Keratinocyte (primary cell): ENCODE results near the gene BICD2. TPM values are rescaled to one million over a fixed set of nuclear protein-coding genes. Genes with fewer than 3 reads are reported as not detected.

ENCODE experiments used
- DNase-seq: peaks from one replicate; pipeline ENCODE4 v3.0.0-alpha.2; 2011; ENCODE audit warnings: low read depth, missing footprints, low spot score
- FAIRE-seq: peaks from 2 replicates; lab custom pipeline; 2011; peaks lifted over from hg19 to GRCh38; lab: Jason Lieb, UNC
- H2AFZ ChIP-seq: 2 replicates; pipeline ENCODE4 v1.6.0; 2012; ENCODE audit warnings: low read length, control low read depth, inconsistent platforms; ENCODE audit not compliant: control insufficient read depth
- H3K27ac ChIP-seq: 2 replicates; pipeline ENCODE4 v1.5.1; 2011; ENCODE audit warnings: low read length; ENCODE audit not compliant: control insufficient read depth, insufficient read depth
- H3K27me3 ChIP-seq: 3 replicates; pipeline ENCODE4 v1.6.0; 2011; ENCODE audit warnings: low read length; ENCODE audit not compliant: control insufficient read depth, insufficient read depth; ENCODE audit errors: extremely low read depth
- H3K36me3 ChIP-seq, 2 experiments: 2 replicates in 1 of 2; 3 replicates in 1 of 2; pipeline ENCODE4 v1.5.1; 2011; ENCODE audit warnings: low read length in 2 of 2, mild to moderate bottlenecking in 1 of 2; ENCODE audit not compliant: control insufficient read depth in 2 of 2, insufficient read depth in 2 of 2; ENCODE audit errors: extremely low read depth in 1 of 2
- H3K4me1 ChIP-seq: 3 replicates; pipeline ENCODE4 v1.5.1; 2011; ENCODE audit warnings: low read length; ENCODE audit not compliant: control insufficient read depth, insufficient read depth; ENCODE audit errors: extremely low read depth
- H3K4me2 ChIP-seq: 3 replicates; pipeline ENCODE4 v1.6.0; 2011; ENCODE audit warnings: low read depth, low read length; ENCODE audit not compliant: control insufficient read depth, insufficient read depth; ENCODE audit errors: extremely low read depth
- H3K4me3 ChIP-seq, 3 experiments: fragments of 200-600 bp in 1 of 3; sonication (generic) in 1 of 3; 2 replicates in 2 of 3; 3 replicates in 1 of 3; pipeline ENCODE4 v1.5.1; 2011 to 2016; ENCODE audit warnings: low read length in 3 of 3, mild to moderate bottlenecking in 3 of 3, control low read depth in 2 of 3, inconsistent platforms in 1 of 3, low read depth in 1 of 3, mixed read lengths in 1 of 3, mixed run types in 1 of 3, moderate library complexity in 1 of 3; ENCODE audit not compliant: control insufficient read depth in 2 of 3, insufficient read depth in 2 of 3; ENCODE audit errors: extremely low read depth in 1 of 3
- H3K79me2 ChIP-seq: 2 replicates; pipeline ENCODE4 v1.6.0; 2012; ENCODE audit warnings: low read length; ENCODE audit not compliant: control insufficient read depth, insufficient read depth
- H3K9ac ChIP-seq: 3 replicates; pipeline ENCODE4 v1.6.0; 2011; ENCODE audit warnings: low read length; ENCODE audit not compliant: control insufficient read depth, insufficient read depth; ENCODE audit errors: extremely low read depth
- H3K9me1 ChIP-seq: 3 replicates; pipeline ENCODE4 v1.6.0; 2011; ENCODE audit warnings: low read length; ENCODE audit not compliant: control insufficient read depth, insufficient read depth; ENCODE audit errors: extremely low read depth
- H3K9me3 ChIP-seq: 2 replicates; pipeline ENCODE4 v1.5.1; 2012; ENCODE audit warnings: low read depth, low read length; ENCODE audit not compliant: control insufficient read depth
- H4K20me1 ChIP-seq: 3 replicates; pipeline ENCODE4 v1.6.0; 2011; ENCODE audit warnings: low read length; ENCODE audit not compliant: control insufficient read depth, insufficient read depth; ENCODE audit errors: extremely low read depth
- EZH2 ChIP-seq: IDR thresholded peaks from one replicate; pipeline ENCODE4 v1.6.1; 2012; ENCODE audit warnings: inconsistent platforms, mild to moderate bottlenecking, low read length, moderate library complexity
- dilution Hi-C: fragments of 300-500 bp; cut with MboI; formaldehyde crosslinking; loops from one replicate; pipeline ENCODE4 v1.7.0; 2020; ENCODE audit warnings: low sequenced_read_pairs; ENCODE audit not compliant: extremely low pct_ligation_motif_present
- polyA plus RNA-seq, 5 experiments: library from polyadenylated mRNA; depleted of rRNA in 3 of 5; stranded (reverse) in 3 of 5; stranded (forward) in 1 of 5; unstranded in 1 of 5; fragments of >200 nt; gene quantifications; 1 replicate in 1 of 5; 2 replicates in 3 of 5; 3 replicates in 1 of 5; pipeline versions ENCODE4 v1.2.1 to v1.2.3, GENCODE V29; 2011 to 2012; ENCODE audit warnings: missing spikeins in 2 of 5, low read depth in 1 of 5, low replicate concordance in 1 of 5
- TF ChIP-seq, protein P1 (sequence below), 3 experiments: IDR thresholded peaks in 1 of 3; conservative IDR thresholded peaks in 1 of 3; optimal IDR thresholded peaks in 1 of 3; 2 replicates in 2 of 3; 3 replicates in 1 of 3; pipeline versions ENCODE3 to v1.5.1; 2011; ENCODE audit warnings: low read length in 3 of 3, mild to moderate bottlenecking in 3 of 3, moderate library complexity in 2 of 3, control low read depth in 1 of 3, inconsistent platforms in 1 of 3; ENCODE audit not compliant: insufficient read depth in 2 of 3; ENCODE audit errors: extremely low read depth in 1 of 3

BICD2 gene
- polyA plus RNA-seq, 1 donor (not counting 4 experiments of a cell fraction or from before 2014, with no cell fraction given) = 41.9 TPM

DNA sequence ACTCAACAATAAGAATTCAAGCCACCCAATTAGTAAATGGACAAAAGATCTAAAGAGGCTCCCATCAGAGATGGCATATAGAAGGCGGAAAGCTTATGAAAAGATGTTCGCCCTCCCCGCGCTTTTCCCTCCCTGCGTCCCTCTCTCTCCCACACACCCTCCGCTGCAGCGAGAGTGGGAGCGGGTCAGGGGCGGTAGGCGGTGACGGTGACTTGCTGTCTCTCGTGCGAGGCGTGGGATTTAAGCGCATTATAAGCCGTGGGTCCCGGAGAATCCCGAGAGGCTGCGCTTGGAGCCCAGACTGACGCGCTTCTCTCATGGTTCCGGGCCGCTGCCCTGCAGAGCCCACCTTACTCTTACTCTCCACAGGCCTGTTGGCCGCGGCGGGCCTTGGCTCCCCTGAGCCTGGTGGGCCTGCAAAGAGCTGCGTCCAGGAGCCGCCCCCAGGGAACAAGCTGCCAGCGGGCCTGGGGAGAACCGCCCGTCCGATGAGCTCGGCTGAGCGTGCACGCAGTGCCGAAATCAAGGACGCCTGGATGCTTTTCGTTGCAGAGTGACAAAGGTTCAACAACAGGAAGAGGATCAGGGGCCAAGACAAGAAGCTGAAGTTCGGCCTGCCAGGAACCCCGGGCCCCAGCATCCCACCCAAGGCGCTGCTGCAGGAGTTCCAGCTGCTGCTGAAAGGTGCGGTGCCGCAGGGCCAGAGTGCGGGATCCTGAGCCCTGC is 42.6 kb upstream of the BICD2 start:
- Histone ChIP-seq H3K36me3 (no peaks in the 10 kb centered on the region), H3K9me1 (no peaks in the 10 kb centered on the region), H3K27ac (no peak overlapping the region), H2AFZ (no peak overlapping the region), H3K4me1 (no peaks in the 10 kb centered on the region), H4K20me1 (no peaks in the 10 kb centered on the region), H3K9ac (no peak overlapping the region), H3K4me3 (no peak overlapping the region), H3K27me3 (peaks cover 51% of the 10 kb centered on the region), H3K9me3 (no peaks in the 10 kb centered on the region), H3K4me2 (peak overlapping the region; percentile 22), H3K79me2 (no peaks in the 10 kb centered on the region)
- FAIRE-seq (no peak), DNase-seq (no peak)
- dilution Hi-C loops = no loop called here
- no peak for TF ChIP-seq EZH2
- TF ChIP-seq, protein P1, sequence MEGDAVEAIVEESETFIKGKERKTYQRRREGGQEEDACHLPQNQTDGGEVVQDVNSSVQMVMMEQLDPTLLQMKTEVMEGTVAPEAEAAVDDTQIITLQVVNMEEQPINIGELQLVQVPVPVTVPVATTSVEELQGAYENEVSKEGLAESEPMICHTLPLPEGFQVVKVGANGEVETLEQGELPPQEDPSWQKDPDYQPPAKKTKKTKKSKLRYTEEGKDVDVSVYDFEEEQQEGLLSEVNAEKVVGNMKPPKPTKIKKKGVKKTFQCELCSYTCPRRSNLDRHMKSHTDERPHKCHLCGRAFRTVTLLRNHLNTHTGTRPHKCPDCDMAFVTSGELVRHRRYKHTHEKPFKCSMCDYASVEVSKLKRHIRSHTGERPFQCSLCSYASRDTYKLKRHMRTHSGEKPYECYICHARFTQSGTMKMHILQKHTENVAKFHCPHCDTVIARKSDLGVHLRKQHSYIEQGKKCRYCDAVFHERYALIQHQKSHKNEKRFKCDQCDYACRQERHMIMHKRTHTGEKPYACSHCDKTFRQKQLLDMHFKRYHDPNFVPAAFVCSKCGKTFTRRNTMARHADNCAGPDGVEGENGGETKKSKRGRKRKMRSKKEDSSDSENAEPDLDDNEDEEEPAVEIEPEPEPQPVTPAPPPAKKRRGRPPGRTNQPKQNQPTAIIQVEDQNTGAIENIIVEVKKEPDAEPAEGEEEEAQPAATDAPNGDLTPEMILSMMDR (optimal IDR thresholded peaks at IDR 0.05 in 1 of 3, IDR thresholded peaks at IDR 0.05 in 1 of 3, conservative IDR thresholded peaks at IDR 0.05 in 1 of 3; ENCODE audit: extremely low read depth in 1 of 3, insufficient read depth in 2 of 3, low read length in 3 of 3) = no peak

DNA sequence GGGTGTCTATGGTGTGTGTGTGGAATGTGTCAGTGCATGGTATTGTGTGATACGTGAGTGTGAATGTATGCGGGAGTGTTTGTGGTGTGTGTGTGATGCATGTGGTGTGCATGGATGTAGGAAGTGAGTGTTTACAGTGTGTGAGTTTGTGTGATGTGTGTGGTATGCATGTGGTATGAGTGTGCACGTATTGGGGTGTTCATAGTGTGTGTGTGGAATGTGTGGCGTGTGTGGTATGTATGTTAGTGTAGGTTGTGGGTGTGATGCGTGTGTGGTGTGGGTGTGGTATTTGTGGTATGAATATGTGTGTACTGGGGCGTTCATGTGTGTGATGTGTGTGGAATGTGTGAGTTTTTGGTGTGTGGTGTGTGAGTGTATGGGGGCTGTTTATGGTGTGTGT is 40.1 kb upstream of the BICD2 start:
- Histone ChIP-seq H4K20me1 (no peaks in the 10 kb centered on the region), H3K27ac (no peak overlapping the region), H3K4me2 (no peak overlapping the region), H3K79me2 (no peaks in the 10 kb centered on the region), H3K27me3 (peaks cover 39% of the 10 kb centered on the region), H3K36me3 (no peaks in the 10 kb centered on the region), H3K4me1 (peaks cover 12% of the 10 kb centered on the region), H2AFZ (no peak overlapping the region), H3K9me3 (no peaks in the 10 kb centered on the region), H3K4me3 (no peak overlapping the region), H3K9me1 (no peaks in the 10 kb centered on the region), H3K9ac (no peak overlapping the region)
- dilution Hi-C loops = no loop called here
- TF ChIP-seq, protein P1 (optimal IDR thresholded peaks at IDR 0.05 in 1 of 3, IDR thresholded peaks at IDR 0.05 in 1 of 3, conservative IDR thresholded peaks at IDR 0.05 in 1 of 3; ENCODE audit: extremely low read depth in 1 of 3, insufficient read depth in 2 of 3, low read length in 3 of 3) = no peak
- no peak for TF ChIP-seq EZH2
- DNase-seq (peak; percentile 74), FAIRE-seq (peak; percentile 34)
